Erythroblast (primary cell): ENCODE measurements around the gene SPTLC3.

Experiments used
- GATA1 ChIP-seq: IDR thresholded peaks from 2 replicates; pipeline ENCODE4 v1.6.1; 2011; ENCODE audit warnings: low read depth, mild to moderate bottlenecking, control low read depth, low read length, moderate library complexity
- POLR2A ChIP-seq: IDR thresholded peaks from 2 replicates; pipeline ENCODE4 v1.6.1; 2011; ENCODE audit warnings: mild to moderate bottlenecking, low read length

GRCh38 chr20:13140775-13141174 is 132.0 kb downstream of the SPTLC3 start:
- no peak for TF ChIP-seq POLR2A
- TF ChIP-seq GATA1: no peak
